Gastrocnemius medialis (tissue), 4 donors: ENCODE measurements around the gene TMEM41A.

Source experiments
- CTCF ChIP-seq, 5 experiments: fragments of 450-650 bp in 3 of 5; fragments of 200-600 bp in 2 of 5; sonication (generic) in 2 of 5; IDR thresholded peaks in 4 of 5; conservative IDR thresholded peaks in 1 of 5; 1 replicate in 4 of 5; 2 replicates in 1 of 5; pipeline ENCODE4 v1.5.1; 2016 to 2019; ENCODE audit warnings: antibody characterized with exemption in 5 of 5, mild to moderate bottlenecking in 3 of 5, moderate library complexity in 3 of 5
- POLR2A ChIP-seq, 2 donors: fragments of 450-650 bp; IDR thresholded peaks; one replicate each; pipeline ENCODE4 v1.6.1; 2017; ENCODE audit warnings: antibody characterized with exemption in 2 of 2, mild to moderate bottlenecking in 2 of 2, moderate library complexity in 2 of 2

- TF ChIP-seq CTCF (IDR thresholded peaks at IDR 0.05 in 4 of 5, conservative IDR thresholded peaks at IDR 0.05 in 1 of 5) (no peak), POLR2A (IDR thresholded peaks at IDR 0.05) (no peak)
Measured at GRCh38 chr3:185484296-185484695, 14.5 kb downstream of the TMEM41A start.
